NOMO-1 treated with dmso at 0.1 percent for 144 hours (cell line): ENCODE data around the gene EIF4H.
"Not testable (repeated sequence)": the region's sequence is repeated elsewhere in the genome, so short reads cannot be mapped to it uniquely, and the experiment has no call there.

ENCODE experiments used
- DNase-seq: peaks from one replicate; lab custom pipeline; 2025; ENCODE audit not compliant: unreplicated experiment; lab: John Stamatoyannopoulos, UW

EIF4H gene

DNA sequence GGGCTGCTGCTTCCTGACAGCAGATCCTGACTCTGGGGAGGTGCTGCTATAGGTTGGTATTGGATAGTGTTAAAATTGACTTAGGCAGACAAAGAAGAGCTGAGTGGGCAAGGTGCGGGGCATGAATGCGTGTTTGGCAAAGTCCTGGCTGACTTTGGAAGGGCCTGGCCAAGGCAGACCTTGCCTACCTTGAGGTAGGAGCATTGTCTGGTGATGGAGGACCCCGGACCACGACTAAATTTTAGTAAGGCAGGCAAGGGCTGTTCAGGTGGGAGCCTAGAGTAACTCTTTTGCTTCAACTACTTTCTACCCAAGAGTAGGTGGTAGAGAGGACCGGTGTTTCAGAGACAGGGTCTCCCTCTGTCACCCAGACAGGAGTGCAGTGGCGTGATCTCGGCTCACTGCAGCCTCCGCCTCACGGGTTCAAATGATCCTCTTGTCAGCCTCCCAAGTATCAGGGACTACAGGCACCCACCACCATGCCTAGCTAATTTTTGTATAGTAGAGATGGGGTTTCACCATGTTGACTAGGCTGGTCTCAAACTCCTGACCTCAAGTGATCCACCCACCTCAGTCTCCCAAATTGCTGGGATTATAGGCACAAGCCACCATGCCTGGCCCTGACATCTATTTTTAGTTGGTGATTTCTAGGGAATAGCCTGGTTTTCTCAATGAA, 23.4 kb downstream of the EIF4H start:
- DNase-seq, result no peak

DNA sequence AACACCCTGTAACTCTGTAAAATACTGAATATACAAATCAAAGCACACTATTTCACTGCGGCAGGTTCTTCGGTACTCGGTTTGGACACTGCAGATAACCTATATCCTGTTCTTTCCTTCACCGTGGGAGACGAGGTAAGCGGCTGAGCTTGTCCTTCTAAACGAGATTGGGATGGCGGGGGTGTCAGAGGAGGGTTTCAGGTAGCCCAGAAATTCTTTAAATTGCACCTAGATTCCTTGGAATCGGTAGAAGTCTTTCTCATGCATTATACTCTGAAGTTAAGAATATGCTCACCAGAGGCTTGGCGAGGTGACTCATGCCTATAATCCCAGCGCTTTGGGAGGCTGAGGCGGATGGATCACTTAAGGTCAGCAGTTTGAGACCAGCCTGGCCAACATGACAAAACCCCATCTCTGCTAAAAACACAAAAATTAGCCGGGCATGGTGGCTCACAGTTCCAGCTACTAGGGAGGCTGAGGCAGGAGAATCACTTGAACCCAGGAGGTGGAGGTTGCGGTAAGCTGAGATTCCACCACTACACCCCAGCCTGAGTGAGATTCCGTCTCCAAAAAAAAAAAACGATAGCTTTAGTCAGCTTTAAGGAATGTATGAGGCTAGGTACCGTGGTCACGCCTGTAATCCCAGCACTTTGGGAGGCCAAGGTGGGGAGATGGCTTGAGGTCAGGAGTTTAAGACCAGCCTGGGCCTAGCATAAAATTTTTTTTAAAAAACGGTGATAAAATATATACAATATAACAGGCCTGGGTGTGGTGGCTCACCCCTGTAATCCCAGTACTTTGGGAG, 25.6 kb downstream of the EIF4H start:
- no peak for DNase-seq

DNA sequence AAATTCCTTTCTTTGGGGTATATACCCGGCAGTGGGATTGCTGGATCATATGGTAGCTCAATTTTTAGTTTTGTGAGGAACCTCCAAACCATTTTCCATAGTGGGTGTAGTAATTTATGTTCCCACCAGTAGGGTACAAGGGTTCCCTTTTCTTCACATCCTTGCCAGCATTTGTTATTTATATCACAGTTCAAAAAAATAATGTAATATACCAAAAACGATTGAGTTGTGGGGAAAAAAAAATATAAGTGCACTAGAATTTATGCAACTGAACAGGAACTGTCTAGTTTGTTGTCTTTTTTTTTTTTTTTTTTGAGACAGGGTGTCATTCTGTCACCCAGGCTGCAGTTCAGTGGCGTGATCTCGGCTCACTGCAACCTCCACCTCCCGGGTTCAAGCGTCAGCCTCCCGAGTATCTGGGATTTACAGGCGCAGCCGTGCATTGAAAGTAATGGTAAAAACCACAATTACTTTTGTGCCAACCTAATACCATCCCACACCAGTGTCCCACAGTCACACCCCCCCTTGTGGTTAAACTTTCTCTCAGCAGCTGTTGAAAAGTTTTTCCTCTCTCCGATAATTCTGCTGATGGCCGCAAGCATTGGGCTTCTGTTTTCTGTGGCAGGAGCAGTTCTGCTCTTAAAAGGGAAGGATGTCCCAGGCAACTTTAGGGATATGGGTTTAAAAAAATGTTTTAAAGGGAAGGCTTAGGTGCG, 28.8 kb downstream of the EIF4H start:
- DNase-seq, result peak; percentile 98

DNA sequence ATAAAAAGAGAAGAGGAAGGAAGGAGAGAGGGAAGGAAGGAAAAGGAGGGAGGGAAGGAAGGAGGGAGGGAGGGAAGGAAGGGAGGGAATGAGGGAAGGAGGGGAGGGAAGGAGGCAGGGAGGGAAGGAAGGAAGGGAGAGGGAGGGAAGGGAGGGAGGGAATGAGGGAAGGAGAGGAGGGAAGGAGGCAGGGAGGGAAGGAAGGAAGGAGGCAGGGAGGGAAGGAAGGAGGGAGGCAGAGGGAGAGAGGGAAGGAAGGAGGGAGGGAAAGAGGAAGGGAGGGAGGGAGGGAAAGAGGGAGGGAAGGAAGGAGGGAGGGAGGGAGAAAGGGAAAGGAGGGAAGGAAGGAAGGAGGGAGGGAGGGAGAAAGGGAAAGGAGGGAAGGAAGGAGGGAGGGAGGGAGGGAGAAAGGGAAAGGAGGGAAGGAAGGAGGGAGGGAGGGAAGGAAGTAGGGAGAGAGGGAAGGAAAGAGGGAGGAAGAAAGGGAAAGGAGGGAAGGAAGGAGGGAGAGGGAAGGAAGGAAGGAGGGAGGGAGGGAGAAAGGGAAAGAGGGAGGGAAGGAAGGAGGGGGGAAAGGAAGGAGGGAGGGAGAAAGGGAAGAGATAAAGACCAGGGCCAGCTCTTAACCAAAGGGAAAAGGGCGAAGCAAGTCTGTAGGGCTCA, 29.9 kb downstream of the EIF4H start:
- no peak for DNase-seq

DNA sequence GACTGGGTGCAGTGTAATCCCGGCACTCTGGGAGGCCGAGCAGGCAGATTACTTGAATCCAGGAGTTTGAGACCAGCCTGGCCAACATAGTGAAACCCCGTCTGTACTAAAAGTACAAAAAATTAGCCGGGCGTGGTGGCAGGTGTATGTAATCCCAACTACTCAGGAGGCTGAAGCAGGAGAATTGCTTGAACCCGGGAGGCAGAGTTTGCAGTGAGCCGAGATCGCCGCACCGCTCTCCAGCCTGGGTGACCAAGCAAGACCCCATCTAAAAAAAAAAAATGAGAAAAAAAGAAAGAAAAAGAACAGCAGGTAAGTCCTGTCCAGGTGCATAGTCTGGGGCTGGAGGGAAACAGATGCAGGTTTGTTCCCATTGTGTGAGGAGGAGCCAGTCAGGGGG, 31.9 kb downstream of the EIF4H start:
- DNase-seq, result not testable (repeated sequence)

DNA sequence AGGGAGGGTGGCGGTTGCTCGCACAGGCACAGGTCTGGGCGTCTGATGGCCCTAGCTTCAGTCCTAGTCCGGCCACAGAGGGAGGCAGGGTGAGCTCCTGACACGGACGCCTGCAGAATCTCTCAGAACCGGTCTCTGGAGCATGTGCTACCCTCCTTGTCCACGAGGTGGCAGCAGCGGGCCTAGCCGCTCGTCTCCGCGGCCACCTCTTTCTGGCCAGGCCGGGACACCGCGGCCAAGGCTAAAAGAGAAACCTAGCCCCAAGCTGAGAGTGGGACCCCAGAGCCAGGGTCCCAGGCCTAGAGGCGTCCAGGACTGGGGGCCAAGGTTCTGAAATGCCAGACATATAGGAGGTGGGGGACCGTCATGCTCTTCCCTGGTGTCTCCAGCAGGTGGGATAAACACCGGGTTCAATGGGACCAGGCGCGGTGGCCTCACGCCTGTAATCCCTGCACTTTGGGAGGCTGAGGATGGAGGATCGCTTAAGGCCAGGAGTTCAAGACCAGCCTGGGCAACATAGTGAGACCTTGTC, 32.5 kb downstream of the EIF4H start:
- DNase-seq, result peak; percentile 95

DNA sequence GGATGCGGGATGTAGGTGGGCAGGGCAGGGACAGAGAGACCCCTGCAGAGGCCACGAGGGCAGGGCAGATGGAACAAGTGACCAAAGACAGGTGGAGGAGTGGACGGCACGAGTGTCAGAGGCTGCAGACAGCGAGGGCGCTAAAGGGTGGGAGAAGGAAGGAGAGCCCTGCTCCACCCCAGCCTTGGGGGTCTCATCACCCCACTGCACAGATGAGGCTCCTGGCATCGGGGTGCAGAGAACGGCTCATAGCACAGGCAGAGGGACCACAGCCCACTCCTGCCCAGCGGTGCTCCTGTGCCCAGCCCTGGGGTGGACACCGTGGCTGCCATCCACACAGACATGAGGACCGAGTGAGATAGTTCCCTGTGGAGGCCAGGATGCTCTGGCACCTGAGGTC, 33.4 kb downstream of the EIF4H start:
- DNase-seq, result no peak

DNA sequence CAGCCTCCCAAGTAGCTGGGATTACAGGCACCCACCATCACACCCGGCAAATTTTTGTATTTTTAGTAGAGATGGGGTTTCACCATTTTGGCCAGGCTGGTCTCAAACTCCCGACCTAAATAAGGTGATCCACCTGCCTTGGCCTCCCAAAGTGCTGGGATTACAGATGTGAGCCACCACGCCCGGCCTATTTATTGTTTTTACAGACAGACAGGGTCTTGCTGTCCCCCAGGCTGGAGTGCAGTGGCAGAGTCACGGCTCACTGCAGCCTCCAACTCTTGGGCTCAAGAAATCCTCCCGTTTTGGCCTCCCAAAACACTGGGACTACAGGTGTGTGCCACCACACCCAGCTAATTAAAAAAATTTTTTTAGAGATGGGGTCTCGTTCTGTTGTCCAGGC, 34.1 kb downstream of the EIF4H start:
- not testable (repeated sequence) for DNase-seq

DNA sequence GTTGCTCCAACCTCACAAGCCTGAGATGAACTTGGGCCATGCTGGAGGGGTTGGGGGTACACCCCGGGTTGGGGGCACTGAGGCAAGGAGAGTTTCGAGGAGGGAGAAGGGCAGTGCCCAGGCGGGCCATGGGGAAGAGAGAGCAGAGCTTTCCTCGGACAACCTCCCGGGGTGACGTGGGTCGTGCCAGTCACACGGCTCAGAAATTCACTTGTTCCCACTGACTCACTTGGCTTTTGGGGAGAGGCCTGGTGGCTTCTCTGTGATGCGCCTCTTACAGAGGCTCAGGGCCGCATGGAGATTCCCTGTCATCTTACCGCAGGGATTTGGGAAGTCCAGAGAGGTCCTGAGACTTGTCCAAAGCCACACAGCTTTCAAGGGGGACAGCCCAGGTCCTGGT, 38.5 kb downstream of the EIF4H start:
- DNase-seq, result no peak

DNA sequence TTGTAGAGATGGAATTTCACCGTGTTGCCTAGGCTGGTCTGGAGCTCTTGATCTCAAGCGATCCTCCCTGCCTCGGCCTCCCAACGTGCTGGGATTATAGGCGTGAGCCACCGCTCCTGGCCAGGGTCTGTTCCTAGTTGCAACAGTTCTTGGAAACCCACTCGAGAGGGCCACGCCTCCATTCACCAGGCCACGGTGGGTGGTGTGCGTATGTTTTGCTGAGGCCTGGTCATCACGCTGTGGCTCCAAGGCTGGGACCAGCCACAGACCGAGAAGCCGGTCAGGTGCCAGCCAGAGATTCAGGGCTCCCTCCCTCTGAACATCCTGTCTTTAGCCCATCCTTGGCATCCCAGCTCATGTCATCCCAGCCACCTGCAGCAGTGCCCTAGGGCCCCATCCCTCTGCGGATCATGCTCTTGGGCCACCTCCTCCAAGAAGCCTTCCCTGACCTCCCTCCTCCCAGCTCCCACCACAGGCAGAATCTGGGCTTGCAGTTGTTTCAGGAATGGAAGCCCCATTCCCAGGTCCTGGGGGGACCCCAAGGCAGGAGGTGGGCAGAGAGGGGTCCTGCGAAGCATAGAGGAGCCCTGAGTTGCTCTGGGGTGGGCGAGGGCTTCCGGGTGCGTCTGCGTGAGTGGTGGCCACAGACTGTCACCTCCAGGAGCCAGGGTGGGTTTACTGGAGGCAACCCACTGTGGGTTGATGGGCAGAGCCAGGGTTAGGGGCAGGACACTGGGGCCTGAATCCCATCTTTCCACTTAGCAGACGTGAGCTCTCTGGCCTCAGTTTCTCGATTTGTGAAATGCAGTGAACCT, 40.9 kb downstream of the EIF4H start:
- DNase-seq, result no peak

DNA sequence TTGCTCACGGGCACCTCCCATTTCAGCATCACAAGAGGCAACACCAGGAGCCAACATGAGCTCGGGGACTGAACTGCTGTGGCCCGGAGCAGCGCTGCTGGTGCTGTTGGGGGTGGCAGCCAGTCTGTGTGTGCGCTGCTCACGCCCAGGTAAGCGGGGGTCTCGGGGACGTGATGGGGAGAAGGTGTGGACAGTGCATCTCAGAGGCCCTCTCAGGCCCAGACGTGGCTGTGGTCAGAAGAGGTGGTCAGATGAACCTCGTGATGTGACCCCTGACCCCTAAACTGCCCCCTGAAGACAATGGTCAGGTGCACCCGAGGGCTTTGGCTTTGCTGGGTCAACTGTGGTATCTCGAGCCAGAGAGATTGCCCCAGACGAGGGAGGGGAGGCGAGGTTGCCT, 41.8 kb downstream of the EIF4H start:
- DNase-seq, result no peak

DNA sequence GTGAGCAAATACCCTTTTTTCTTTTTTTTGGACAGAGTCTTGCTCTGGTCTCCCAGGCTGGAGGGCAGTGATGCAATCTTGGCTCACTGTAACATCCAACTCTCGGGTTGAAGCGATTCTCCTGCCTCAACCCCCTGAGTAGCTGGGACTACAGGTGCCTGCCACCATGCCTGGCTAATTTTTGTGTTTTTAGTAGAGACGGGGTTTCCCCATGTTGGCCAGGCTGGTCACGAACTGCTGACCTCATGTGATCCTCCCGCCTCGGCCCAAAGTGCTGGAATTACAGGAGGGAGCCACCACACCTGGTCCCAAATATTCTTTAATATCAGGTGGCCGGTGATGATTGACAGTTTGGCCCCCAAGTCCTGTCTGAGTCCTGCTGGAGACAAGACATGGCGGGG, 42.2 kb downstream of the EIF4H start:
- no peak for DNase-seq

DNA sequence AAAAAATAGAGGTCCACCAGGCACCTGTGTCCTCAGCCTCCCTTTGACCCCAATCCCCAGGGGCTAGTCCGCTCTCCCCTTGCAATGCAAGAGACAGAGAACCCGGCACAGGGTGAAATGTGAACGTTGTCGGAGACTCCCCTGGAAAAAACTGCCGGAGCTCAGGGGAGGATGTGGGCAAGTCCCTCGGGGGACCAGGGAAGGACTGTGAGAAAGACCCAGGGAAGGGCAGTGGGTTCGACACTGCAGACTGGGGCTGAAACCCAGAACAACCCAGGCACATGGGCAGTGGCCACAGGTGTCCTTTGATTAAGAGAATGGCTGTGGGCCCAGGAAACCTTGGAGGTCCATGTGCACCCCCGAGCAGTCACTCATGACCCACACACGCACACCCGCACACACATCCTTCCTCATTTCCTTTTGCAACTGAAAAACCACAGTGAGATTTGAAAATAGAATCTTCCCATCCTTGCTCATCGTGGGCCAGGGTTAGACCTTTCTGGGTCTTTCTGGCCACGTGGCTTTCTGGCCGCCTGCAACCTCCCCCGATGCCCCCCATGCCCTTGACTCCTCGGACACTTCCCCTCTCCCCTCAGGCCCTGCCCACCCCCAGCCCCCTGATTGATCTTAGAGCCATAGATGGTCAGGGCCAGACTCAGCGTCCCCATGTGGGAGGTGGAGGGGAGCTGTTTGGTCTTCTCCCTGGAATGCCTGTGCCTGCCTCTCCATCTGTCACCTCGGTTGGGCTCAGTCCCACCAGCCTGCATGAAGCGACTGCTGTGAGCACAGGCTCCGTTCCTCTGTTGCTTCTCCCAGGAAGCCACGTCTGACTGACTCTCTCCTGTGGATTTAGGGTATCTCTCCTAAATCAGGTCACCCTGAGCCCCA, 43.5 kb downstream of the EIF4H start:
- DNase-seq, result peak; percentile 99

DNA sequence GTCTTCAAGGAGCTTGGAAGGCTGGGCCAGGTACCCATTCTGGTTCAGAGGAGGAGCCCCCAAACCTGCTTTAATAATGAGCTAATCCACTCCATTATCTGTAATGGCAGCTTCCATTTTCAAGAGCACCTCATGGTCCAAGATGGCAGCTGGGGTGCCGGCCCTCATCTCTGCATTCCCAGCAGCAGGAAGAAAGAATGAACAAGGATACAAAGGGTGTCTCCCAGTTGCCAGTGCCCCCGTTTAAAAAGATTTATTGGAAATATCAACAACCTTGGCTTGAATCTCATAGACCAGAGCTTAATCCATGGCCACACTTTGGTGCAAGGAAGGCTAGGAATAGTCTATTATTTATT, 44.2 kb downstream of the EIF4H start:
- no peak for DNase-seq

DNA sequence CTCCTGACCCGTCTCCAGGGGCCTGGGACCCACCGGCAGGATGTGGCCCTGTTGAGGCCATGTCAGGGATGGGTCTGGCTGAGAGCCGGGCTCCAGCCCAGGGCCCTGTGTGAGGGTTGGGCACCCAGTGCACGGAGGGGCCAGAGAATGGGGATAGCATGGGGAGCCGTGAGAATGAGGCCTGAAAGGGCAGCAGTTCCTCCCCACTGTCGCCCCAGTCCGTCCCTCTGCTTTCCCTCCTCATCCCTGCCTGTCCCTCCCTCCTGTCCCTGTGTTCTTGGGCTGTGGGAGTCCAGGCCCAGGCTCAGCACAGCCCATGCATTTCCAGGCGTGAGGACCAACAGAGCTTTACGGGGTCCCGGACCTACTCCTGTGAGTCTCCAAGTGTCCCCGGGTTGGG, 45.3 kb downstream of the EIF4H start:
- no peak for DNase-seq

DNA sequence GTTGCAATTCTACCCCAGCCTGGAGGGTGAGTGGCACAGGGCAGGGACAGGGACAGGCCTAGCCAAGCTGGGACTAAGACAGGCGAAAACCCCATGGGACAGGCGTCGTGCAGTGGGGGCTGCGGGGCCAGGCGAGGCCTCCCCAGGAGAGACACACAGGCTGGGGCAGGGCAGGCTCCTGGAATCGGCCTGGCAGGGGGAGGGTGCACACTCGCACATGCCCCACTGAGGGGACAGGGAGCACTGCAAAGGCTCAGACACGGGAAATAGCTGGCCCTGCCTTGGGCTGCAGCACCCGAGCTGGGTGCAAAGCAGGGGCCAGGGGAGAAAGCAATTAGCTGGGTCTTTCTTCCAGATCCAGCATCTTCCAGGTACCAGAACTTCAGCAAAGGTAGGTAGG, 46.1 kb downstream of the EIF4H start:
- DNase-seq, result no peak

DNA sequence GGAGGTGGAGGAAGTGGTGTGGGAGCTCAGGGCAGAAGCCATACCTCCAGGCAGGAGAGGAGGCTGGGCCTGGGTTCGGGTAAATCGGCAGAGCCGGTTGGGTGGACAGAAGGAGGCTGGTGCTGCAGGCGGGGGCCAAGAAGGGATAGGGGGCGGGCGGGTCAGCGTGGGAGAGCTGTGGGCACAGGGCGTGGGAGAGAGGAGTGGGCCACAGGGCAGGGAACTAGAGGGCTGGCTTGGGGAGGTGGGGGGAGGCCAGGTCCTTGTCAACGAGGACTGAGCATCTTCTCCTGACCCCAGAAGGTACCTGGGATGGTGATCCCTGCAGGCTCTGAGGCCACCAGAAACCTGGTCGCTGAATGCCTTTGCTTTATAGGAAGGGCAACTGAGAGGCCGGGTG, 47.6 kb downstream of the EIF4H start:
- DNase-seq, result no peak

DNA sequence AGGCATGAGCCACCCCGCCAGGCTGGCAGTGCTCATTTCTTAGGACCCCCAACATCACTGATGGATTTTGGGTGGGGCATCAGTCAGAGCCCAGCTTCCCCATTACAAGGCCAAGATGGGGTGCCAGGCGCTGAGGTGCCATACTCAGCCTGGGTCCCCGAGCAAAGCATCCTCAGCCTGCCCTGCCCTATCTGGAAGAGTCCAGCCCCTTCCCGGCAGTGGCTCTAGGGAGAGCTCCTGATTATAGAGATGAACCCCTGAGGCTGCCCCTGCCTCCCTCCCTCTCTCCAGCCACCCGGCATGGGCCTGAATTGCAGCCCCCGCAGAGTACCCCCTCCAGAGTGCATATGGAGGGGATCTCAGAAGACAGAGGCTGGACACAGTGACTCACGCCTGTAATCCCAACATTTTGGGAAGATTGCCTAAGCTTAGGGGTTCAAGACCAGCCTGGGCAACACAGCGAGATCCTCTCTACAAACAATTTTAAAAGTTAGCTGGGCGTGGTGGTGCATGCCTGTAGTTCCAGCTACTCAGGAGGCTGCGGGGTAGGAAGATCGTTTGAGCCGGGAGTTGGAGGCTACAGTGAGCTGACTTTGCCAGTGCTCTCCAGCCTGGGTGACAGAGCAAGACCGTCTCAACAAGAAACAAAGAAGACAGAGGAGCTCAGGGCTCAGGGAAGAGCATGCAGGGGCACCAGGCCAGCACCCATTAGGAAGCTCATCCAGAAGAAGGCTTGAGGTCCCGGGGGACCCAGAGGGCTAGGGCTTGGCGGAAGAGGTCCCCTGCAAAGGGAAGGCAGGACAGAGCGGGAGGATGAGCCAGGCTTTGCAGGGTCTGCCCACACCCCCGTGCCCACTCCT, 48.9 kb downstream of the EIF4H start:
- no peak for DNase-seq
